AG09319 (cell line): ENCODE data around the gene EDN3.
"Not testable (repeated sequence)": the region's sequence is repeated elsewhere in the genome, so short reads cannot be mapped to it uniquely, and the experiment has no call there.

Experiments
- DNase-seq: peaks from one replicate; pipeline ENCODE4 v3.0.0-alpha.2; 2010; ENCODE audit warnings: low read depth; ENCODE audit errors: extremely low read depth
- TF ChIP-seq, protein P1 (sequence below): IDR thresholded peaks from 2 replicates; pipeline ENCODE4 v1.5.1; 2011; ENCODE audit warnings: low read depth, mild to moderate bottlenecking, inconsistent platforms, low read length, moderate library complexity

EDN3 gene

GRCh38 chr20:59340201-59340885 is 39.9 kb downstream of the EDN3 start:
- TF ChIP-seq, protein P1, sequence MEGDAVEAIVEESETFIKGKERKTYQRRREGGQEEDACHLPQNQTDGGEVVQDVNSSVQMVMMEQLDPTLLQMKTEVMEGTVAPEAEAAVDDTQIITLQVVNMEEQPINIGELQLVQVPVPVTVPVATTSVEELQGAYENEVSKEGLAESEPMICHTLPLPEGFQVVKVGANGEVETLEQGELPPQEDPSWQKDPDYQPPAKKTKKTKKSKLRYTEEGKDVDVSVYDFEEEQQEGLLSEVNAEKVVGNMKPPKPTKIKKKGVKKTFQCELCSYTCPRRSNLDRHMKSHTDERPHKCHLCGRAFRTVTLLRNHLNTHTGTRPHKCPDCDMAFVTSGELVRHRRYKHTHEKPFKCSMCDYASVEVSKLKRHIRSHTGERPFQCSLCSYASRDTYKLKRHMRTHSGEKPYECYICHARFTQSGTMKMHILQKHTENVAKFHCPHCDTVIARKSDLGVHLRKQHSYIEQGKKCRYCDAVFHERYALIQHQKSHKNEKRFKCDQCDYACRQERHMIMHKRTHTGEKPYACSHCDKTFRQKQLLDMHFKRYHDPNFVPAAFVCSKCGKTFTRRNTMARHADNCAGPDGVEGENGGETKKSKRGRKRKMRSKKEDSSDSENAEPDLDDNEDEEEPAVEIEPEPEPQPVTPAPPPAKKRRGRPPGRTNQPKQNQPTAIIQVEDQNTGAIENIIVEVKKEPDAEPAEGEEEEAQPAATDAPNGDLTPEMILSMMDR, result no peak

DNA sequence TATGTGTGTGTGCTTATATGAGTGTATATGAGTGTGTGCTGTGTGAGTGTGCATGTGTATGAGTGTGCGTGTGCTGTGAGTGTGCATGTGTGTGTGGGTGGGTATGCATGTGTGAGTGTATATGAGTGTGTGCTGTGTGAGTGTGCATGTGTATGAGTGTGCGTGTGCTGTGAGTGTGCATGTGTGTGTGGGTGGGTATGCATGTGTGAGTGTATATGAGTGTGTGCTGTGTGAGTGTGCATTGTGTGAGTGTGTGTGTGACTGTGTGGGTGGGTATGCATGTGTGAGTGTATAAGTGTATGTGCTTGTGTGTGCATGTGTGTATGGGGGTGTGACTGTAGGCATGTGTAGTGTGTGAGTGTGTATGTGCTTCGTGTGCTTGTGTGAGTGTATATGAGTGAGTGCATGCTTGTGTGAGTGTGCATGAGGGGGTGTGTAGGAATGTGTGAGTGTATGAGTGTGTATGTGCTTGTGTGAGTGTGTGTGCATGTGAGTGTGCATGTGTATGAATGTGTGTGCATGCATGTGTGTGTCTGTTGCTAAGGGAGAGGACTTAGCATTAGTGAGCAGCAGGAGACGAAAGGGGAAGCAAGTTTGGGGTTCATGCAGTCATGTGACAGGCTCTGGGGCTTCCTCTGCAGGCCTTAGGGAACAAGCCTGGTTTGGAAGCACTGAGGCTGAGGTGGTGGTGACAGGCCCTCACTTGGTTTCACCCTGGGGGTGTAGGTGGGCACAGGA is 41.0 kb downstream of the EDN3 start:
- DNase-seq, result not testable (repeated sequence)

More at GRCh38 chr20:59340201-59340885, 39.9 kb downstream of the EDN3 start:
- DNase-seq, result no peak

DNA sequence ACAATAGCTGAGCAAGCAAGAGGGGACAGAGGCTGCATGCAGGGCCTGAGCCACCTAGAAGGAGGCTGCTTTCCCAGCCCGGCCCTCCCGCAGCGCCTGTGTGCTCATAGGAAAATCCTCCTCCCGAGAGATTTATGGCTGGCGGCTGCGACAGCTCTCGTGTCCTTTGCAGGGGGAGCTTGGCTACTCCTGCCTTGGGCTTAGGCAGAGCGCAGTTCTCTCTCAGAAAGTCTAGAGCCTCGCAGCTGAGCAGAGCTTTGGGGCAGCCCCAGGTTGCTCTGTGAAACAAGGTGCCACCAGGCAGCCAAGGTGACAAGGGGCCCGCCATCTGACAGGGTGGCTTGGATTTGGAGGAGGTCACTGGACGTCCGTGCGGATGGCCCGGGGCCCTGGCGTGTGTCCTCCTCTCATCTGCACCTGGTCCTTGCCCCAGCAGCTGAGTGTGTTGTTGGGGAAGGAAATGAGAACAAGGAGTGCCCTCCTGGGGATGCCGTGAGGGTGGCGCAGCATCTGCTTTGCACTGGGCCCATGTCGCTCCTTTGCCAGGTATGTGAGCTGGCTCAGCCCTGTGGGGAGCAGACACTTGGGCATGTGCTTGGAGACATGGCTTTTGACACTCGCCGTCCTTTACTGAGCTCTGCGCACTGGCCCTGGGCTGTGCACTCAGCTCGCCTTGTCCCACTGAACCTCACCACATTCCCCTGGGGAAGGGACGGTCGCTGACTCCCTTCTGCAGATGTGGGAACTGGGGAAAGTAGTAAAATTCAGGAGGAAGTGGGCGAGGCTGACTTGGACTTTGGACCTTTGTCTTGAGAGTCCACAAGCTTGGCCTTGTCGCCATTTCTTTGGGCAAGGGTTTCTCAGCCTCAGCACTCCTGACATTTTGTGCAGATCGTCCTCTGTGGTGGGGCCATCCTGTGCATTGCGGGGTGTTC is 41.9 kb downstream of the EDN3 start:
- TF ChIP-seq, protein P1, result no peak

DNA sequence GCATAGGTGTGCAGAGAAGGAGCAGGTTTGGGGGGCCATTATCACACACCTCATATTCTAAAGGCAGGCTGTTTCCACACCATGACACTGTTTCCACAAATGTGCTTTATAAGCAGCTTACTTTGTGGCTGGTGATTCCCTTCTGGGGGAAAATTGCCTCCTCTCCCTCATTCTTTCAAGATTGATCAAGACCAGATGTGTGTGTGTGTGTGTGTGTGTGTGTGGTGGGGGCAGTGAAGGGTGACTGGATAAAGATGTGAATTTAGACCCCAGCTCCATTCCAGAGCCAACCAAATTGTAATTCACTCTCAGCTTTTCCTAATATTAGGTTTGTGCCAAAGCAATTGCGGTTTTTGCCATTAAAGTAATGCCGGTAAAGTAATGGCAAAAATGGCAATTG is 45.6 kb downstream of the EDN3 start:
- DNase-seq, result no peak

More for the DNA sequence above, 41.9 kb downstream of the EDN3 start:
- no peak for DNase-seq

GRCh38 chr20:59349277-59349676 is 48.9 kb downstream of the EDN3 start:
- DNase-seq, result no peak
- TF ChIP-seq, protein P1, result no peak

More for the DNA sequence above, 45.6 kb downstream of the EDN3 start:
- TF ChIP-seq, protein P1, result no peak

- DNase-seq, result no peak
- TF ChIP-seq, protein P1, result no peak
Measured at GRCh38 chr20:59350330-59351156, 50.1 kb downstream of the EDN3 start.
